ENCODE data around the gene PAMR1.

DNA sequence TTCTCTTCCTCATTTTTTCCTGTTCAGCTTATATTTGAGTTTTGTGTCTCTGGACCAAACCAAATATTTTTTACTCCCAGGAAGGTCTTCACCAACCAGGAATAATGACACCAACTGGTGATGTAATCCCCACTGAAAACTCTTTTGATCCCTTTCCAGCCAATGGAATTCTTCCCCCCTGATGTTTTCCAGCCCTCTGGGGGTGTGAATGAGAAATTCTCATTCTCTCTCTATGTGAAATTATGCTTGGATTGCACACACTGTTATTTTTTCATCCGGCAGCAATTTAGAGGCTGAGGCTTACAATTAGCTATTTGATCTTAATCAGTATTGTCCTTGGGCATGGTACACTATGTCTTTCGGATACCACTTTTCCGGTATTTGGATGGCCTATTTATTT lies 66.6 kb downstream of the PAMR1 start:
- TF ChIP-seq EZH2 (IDR thresholded peaks at IDR 0.05; ENCODE audit: low read depth, low read length, severe bottlenecking): no peak
- no peak for TF ChIP-seq CHD2 (IDR thresholded peaks at IDR 0.05; ENCODE audit: low read length)
- no peak for TF ChIP-seq SP1 (IDR thresholded peaks at IDR 0.05; ENCODE audit: low read depth, low read length)

Measured in H1 (cell line).